Mesenteric fat pad (tissue), 1 donor: Measurements from ENCODE around the gene VAV3. TPM values are rescaled to one million over a fixed set of nuclear protein-coding genes. Genes with fewer than 3 reads are reported as not detected.

Source experiments
- DNase-seq: peaks from one replicate; pipeline ENCODE4 v3.0.0-alpha.2; 2020; ENCODE audit warnings: low spot score
- total RNA-seq: library from RNA; stranded (reverse); fragmentation: NEBNext Ultra II Directional; extraction: Animal tissue kit (Norgen Biotek cat#: 25700); gene quantifications from one replicate; pipeline ENCODE4 v1.2.1, GENCODE V29; 2021
- donor health status: DM: yes; HTN: yes; CAD: no.

Gene VAV3
- total RNA-seq, 1 donor from 2014 or later = 11.4 TPM

DNA sequence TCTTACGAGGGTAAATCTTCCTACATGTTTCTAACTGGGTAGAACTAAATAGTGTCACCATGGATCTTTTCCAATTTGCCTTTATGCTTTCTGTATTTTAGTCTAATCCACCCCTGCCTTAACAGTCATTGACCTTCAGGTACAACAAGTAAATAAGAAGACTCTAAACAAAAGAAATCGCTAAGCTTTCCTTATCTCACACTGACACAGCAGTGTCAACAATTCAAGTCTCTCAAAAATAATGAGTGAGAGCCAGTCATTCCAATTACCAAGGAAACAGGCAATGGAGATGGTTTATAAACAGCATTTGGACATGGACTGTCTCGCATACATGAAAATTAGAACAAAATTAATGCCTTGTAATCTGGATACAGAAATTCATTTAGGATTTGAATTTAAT lies 365.8 kb downstream of the VAV3 start:
- no peak for DNase-seq

DNA sequence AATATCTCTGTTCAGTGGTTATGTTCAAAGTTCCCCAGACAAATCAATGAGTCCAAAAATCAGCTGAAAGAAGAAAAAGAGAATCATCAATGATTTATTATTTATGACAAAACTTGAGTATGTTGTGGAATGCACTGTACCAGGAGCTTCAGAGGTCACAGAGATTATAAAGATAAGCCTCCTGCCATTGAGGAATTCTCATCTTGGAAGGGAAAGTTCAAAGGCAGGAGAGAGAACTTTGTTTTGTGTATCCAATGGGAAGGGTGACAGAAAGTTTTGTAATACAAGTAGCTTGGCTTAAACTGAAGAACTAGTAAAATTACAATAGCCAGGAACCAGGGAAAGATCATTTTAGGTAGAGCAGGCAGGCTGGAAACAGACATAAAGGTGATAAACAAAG lies 367.7 kb downstream of the VAV3 start:
- no peak for DNase-seq

DNA sequence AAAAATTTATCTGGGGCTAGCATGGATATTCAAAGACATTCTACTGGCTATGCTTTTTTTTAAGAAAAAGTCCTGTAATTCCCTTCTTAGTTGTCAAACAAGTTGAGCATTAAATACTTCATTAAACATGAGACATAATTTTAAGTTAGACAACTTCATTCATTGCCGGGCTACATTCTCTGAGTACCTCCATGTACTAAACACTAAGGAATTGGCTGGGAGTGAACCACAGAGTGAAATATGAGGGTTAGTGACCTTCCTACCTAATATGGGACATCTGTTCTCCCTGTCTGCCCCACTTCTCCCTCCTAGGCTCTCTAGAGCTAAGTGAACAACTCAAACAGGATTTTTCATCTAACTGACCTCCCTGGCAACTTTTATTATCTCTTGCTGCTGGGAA lies 370.4 kb downstream of the VAV3 start:
- no peak for DNase-seq

DNA sequence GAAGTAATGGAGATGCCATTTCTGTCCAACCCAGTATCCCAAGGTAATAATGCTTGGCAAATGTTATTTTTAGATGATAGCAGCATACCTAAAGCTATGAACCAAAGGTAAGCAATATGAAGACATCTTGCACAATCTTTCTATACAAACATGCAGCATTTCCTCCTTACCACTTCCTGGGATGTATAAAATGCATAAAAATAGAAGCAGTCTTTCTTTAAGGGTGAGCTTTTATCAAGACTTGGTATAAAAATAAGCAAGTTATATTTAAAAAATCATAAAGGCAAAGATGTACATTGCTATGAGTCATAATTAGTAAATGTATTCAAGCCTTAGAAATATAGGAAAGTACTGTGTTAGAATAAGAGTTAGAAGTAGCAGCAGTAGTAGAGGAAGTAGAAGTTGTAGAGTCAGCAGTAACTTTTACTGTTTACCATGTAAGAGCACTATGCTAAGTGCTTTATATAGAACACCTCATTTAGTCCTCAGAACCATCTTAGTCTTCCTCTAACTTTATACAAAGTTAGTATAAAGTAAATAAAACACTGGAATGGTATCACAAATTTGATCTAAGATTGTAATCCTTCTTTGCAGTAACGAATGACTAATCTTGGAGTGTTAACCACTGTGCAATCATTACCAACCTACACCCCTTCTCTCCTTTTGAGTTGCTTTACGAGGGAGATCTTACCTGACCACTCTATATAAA lies 371.3 kb downstream of the VAV3 start:
- DNase-seq = no peak

DNA sequence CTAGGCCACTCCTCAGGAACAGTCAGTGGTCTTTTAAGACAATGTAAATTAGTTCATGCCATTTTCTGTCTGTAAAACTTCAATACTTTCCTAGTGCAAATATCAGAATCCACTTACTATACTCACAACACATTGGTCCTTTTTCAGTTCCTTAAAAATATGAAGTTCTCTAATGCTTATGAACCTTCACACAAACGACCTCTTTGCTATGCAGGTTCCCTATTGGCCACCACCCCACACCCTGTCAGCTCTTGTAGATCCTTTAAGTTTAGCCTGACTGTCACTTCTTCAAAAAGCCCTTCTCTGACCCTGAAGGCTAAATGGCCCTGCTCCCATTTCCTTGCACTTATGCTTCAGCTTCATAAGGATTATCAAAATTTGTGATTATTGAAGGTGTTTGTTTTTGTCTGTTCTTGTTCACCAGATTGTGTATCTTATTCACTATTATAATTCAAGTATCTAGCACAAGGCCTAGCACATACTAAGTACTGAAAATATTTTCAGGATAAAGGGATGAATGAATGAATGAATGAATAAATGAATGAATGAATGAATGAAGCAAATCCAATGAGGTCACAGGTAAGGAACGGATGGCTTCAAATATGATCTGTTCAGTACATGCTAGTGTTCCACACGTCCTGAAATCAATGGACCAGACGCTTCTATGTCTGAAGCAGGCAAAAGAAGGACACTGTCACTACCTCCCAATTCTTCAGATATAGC lies 373.9 kb downstream of the VAV3 start:
- DNase-seq = no peak

DNA sequence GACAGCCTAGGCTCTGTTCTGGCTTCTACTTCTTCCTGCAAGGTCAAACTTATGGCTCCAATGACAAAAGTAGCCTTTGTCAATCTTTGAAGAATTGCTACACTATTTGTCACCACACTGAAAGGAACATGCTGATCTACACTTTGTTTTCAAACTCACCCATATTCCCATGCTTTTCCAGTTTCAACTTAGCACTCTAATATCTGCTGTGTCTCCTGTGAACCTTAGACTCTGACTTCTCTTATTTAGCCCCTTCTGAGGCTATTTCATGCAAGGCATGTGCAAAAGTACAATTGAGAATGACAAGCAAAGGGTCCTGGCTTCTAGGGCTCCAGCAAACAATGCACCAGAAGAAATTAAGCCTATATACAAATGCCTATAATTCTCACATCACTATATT lies 374.9 kb downstream of the VAV3 start:
- DNase-seq = no peak

DNA sequence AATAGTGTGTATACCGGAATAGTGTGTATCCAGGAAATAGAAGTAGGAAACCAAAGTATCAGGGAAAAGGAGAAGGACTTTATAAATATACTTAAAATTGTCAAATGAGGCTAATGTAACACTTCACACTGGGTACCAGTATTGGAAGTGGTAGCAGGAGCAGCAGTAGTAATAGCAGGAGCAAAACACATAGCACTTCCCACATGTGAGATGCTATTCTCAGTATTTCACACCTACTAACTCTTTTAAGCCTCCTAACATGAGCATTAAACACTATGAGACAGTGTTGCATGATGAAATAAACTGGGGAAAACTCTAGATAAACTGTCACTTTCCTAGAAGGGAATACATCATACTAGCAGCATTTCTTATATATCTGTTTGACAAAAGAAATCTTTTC lies 376.7 kb downstream of the VAV3 start:
- no peak for DNase-seq

DNA sequence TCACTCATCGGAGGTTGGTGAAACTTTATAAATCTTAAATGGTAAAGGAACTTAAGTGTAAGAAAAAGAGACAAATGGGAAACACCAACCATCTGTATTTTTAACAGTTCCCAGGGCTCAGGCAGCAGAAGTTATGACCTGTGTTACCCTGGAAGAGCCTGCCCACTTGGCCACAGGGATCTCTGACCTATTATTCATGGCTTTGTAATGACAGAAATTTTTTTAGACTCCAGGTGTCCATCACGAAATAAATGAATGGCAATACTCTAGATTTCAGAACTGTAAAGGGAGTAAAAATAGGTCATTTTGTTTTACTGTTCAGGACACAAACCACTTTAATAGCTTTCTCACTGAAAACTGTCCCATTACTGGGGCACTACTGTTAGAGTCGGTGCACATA lies 389.8 kb downstream of the VAV3 start:
- DNase-seq = no peak

DNA sequence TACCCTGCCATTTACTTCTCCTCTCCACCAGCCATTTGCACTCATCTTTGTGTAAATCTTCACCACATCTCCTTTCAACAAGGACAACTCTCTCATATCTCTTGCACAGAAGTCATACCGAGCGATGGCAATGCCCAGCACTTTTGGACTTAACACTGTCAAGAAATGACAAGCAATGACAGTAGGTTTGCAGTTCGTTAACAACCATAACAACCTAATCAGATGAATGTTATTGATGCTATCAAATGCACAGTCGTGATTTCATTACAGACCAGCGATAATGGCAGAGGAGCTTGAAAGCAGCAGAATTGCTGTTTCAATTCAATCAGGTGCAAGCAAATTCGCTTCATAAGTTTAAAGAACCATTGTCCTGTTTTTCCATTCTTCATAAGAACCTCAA lies 390.9 kb downstream of the VAV3 start:
- no peak for DNase-seq

DNA sequence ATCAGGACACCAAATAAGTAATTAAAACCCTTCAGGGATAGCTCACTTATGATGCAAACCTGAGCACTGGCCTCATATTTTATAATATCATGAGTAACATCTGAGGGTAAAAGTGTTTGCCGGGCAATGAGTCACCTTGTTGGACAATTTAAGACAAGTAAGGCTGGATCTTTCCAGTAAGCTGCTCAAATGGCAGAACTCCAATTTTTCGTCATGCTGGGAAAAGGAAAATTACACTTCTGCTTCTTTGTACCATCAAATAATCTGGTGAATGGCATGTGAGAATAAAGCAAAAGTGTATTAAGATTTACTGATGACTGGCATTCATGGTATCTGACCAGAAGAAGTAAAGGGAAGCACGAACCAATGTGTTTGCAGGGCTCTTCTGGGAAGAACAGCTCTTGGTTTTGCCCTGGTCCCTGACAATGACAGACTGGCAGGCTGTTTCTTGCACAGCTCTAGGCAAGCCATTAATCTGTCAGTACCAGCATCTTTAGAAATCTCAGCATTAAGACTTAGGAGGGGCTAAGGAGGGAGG lies 392.2 kb downstream of the VAV3 start:
- no peak for DNase-seq

DNA sequence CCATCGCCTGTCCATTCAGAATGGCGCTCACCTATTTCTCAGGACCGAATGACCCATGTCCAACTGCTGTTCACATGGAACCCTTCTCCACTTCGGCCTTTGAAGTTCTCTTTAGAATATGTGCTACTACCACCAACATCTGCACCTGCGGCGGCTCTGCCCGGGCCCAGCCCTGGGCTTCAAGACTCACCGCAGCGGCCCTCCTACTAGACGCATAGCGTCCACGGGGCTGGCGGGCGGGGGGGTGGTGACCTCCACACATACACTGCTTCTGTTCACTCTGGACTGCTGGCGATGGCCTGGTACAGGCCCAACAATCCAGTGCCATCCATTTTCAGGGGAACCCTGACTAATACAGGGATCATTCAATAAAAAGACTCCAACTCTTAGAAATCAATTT lies 394.2 kb downstream of the VAV3 start:
- DNase-seq = no peak

DNA sequence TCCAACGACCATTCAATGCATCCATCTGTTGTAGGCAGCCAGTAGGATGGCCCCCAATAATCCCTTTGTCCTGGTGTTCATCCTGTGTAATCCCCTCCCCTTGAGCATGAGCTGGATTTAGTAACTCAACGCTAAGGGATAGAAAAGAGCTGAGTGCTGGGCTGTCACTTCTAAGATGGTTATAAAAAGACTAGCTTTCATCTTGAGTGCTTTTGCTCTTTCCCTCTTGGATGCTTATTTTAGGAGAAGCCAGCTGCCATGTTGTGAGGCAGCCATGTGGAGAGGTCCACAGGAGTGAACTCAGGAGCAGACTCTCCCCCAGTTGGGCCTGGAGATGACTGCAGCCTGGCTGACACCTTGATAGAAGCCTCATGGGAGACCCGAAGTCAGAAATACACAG lies 401.5 kb downstream of the VAV3 start:
- DNase-seq = no peak

DNA sequence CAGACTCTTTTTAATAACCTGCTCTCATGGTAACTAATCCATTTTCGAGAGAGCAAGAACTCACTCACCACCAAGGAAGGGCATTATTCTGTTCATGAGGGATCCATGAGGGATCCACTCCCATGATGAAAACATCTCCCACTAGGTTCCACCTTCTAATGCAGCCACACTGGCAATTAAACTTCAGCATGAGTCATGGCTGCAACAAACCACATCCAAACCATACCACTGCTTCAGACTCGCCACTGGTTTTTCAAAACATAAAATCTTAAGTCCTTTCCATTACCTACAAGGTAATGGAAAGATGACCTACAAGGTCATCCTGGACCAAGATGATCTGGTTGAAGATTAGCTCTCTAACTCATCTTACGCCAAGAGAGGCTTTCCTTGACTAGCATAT lies 405.1 kb downstream of the VAV3 start:
- DNase-seq = no peak

DNA sequence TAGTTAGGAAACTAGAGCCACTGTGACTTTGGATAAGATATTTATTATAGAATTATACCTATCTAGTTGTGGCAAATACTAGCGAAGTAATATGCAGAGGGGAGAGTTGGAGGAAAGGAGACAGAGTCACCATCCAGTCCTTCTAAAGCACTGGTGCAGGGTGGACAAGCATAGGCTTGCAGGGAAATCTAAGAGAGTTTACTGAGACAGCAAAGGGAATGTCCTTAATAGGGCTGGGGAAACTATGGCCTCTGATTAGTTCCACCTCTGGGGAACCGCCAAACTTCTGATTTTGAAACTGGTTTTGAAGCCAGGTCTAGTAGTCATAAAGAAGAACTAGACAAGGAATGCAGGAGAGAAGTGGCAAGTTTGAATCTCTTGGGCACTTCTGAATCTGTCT lies 407.9 kb downstream of the VAV3 start:
- no peak for DNase-seq

DNA sequence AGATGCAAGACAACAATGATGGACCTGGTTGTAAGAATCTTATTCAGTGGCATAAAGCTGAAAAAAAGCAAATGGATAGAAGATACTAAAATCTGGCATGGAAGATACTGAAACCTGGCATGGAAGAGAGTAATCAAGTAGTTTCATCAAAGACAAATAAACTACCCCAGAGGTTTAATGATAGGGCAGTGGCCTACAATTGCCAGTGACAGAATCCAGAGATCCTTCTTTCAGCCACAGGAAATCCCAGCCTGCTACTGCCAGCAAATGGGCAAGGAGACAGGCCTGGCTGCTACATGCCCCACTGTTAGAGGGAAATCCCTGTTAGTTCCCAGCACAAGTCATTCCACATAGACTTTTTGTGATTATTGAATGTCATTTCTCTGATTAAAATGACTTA lies 409.4 kb downstream of the VAV3 start:
- DNase-seq = no peak

DNA sequence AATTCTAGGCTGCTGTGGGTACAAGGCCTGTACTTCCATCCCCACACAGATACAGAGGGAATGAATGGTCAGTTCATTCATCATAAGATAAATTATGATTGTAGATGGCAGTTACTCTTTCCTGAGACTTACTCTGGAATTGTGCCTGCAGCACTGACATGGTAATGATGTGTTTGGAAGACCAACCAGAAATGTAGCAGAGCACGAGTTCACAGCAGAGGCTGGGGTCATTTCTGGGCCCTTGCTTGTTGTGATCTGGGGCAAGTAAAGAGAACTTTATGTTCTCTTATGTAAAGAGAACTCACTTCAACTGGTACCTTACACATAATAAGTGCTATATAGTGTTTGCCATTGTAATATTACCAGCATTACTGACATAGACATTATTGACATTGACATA lies 412.2 kb downstream of the VAV3 start:
- no peak for DNase-seq

DNA sequence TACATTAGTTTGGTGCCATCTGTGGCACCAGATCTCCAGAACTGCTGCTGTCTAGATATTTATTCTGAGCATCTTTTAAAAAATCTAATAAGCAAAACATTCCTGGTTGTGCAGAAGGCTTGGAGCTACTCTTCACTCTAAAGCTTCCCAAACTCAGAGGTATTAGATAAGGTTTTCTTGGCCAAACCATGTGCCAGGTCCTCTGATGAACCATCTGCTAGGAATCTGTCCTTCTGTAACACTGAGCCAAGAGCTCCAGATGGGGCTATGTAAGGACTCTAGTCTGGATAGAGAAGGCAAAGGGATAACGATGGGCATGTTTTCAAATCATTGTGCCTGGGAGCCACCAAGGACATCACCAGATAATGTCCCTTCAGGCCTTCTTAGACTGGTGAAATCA lies 413.5 kb downstream of the VAV3 start:
- no peak for DNase-seq

DNA sequence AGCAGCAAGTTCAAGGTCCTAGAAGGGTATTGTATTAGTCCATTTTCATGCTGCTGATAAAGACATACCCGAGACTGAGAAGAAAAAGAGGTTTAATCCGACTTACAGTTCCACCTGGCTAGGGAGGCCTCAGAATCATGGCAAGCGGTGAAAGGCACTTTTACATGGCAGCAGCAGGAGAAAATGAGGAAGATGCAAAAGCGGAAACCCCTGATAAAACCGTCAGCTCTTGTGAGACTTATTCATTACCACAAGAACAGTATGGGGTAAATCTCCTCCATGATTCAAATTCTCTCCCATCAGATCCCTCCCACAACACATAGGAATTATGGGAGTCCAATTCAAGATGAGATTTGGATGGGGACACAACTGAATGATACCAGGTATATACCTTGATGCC lies 414.6 kb downstream of the VAV3 start:
- DNase-seq = no peak

DNA sequence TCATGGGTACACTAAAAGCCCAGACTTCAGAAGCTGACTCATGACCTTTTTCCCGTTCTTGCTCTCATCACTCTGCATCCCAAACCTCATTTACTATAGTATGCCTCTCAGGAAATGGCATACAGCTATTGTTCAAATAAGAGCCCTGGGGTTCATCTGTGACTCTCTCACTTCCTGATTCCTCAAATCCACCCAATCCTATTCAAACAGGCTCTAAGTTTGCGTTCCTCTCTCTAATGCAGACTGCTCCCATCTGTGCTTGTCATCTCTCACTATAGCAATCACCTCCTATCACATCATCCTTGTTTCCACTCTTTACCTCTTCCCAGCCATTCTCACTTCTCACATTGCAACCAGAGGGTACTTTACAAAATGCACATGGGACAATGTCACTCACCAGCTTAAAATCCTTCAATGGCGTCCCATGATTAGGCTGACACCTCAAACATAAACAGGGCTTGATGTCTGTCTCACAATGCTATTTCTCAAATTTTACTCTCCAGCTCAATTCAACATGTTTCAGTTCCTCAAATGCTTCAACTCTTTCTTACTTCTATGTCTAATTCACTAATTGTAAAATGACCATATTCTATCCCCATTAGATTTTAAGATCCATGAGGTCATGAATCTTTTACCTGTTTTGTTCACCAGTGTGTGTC lies 415.7 kb downstream of the VAV3 start:
- DNase-seq = no peak

DNA sequence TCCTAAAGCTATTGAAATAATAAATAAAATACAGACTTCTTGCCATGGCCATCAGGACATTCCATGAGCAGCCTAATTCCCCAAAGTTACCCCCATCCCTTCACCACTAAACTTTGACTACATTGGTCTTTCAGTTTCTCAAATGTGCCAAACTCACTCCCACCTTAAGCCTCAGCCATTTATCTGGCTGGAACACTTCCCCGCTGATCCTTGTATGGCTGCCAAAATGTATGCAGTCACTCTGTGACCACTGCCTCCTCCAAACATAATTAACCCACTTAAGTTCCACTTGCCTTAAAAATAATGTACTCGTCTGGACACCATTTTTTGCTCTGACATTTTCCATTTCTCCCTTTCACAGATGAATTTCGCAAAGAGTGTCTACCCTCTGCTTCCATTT lies 416.7 kb downstream of the VAV3 start:
- no peak for DNase-seq

DNA sequence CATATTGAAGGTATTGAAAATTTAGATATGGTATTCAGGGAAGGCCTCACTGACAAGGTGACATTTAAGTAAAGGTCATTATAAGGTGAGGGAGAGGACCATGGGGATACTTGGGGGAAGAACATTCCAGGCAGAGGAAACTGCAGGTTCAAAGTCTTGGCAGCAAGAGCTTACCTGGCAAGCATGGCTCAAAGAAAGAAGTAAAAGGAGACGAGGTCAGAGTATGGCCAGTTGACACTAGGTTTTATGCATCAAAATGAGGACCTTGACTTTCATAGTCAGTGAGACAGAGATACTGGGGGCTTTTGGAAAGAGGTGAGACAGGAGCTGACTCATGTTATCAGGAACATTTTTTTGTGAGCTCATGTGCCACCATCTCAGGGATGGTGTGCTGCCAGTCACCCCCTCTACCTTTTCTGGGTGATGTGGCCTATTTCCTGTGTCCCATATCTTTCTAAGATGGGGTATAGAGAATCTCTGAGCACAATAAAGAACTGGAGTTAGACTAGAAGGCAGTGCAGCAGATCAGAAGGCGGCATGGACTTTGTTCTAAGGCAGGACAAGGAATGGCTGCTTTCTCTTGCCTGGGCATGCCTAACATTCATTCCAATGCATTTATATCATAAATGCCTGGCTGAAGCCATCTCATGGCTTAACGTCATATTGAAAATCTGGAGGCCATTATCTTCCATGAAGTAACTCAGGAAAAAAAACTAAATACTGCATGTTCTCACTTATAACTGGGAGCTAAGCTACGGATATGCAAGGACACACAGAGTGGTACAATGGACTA lies 417.4 kb downstream of the VAV3 start:
- no peak for DNase-seq

DNA sequence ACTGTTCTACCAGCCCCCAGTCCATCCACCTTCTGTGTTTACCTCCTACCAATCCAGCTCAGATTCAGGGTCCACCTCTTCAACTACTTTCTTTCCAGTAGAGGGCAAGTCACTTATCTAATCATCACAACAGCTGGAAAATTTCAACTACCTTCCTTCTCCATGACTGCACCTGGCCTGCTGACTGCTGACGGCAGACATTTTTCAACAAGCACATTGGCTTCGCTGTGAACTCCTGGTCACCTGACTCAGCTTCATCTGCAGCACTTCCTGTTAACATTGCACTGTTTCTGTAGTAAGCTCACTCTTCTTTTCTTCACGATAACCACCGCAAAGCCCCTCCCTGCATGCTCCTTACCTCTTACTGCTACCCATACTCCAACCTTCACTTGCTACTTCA lies 418.4 kb downstream of the VAV3 start:
- DNase-seq = no peak
